Suppressor macrophage treated with lipopolysaccharide for 1 hour (primary cell): ENCODE data around the gene CACNA2D4.
A peak's percentile ranks its signal among the peaks of the same experiment; 100 is the strongest.
"Not testable (repeated sequence)": the region's sequence is repeated elsewhere in the genome, so short reads cannot be mapped to it uniquely, and the experiment has no call there.

Source experiments
- DNase-seq, 3 donors: peaks; one replicate each; pipeline ENCODE4 v3.0.0-alpha.2; 2020 to 2022

The CACNA2D4 gene

GRCh38 chr12:1829306-1829900 lies 89.0 kb downstream of the CACNA2D4 start:
- no peak for DNase-seq

DNA sequence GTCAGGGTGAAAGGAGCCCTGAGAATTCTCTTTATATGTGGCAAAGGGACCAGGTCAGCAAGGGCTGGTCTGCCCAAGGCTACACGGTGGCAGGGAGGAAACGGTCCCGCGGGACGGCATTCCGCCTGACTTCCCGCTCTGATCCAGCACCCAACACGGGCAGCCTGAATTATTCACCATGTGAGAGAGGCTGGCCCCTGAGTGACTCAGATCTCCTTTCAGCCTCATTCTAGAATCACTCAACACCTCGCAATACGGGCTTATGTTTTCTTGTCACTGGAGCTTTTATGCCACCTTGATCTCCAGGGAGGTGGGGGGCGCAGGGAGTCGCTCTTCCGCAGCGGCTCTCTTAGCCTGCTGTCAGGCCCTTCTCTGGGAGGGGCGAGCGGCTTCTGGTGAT lies 89.6 kb downstream of the CACNA2D4 start:
- DNase-seq: no peak

GRCh38 chr12:1827826-1828805 lies 90.3 kb downstream of the CACNA2D4 start:
- no peak for DNase-seq

DNA sequence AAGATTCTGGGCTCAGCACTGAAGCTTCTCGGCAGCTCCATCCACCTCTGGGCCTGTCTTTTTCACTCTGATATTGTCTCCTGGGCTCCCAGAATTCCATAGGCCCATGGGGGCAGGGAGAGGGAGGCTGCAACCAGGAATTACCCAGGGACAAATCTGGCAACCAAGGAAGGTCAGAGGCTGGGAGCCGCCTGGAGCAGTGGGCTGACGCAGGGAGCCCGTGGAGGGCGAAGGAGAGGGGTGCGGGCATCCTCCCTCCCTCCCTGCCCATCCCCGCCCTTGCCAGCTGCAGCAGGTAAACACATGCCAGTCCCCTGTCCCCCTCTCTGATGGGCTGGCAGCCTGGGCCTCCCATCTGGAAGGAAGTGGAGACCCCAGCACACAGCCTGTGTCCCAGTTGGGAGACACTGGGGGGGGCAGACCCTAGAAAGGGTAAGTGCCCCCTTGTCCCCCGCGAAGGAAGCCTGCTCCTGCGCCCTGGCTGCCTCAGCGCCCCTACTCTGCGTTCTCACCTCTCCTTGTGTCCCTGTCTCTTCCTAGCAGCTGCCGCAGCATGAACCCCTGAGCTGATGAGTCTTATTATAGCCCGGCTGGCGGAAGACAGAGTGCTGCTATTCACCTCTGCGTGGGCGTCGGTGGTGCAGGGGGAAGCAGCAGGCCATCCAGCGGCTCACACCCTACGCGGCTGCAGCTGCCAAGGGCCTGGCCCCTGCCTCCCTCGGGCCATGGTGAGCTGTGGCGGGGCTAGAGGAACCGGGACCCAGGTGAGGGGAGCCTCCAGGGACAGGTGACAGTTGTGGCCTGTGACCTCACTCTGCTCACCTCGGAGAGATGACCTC lies 91.4 kb downstream of the CACNA2D4 start:
- no peak for DNase-seq

DNA sequence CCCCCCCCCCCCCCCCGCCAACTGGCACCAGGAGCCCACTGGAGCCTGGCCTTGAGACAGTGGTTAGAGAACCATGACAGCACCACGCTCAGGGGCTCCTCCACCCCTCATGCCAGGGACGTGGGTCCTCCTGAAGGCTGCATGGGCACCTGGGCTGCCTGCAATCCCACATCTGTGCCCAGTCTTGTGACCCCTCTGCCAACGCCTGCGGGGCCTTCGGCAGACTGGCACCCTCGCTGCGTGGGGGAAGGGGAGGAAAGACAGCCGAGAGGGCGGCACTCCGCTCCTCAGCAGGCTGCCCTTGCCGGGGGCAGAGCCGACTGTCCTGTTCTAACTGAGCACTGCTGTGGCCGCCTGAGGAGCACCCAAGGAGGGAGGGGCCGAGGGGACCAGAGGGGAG lies 92.1 kb downstream of the CACNA2D4 start:
- DNase-seq: no peak

- no peak for DNase-seq
Observed at GRCh38 chr12:1825382-1826102, 92.9 kb downstream of the CACNA2D4 start.

GRCh38 chr12:1823237-1823636 lies 95.2 kb downstream of the CACNA2D4 start:
- no peak for DNase-seq

DNA sequence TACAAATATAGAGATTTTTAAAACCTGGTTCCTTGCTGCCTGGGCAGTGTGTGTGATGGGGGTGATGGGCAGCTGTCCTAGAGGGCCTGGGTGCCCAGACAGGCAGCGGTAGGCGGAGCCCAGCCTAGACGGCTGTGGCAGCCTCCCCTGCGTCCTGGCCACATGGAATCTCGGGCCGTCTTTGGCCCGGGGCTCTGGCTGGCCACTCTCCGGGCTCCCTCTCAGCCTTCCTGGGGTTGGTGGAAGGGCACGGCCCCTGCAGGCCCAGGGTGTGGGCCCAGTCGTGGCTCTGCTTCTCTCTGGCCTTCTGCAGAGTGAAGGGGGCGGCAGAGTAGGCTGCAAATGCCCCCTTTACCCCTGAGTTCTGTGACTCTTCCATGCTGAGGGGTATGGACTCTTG lies 95.8 kb downstream of the CACNA2D4 start:
- no peak for DNase-seq

- DNase-seq: peak; percentile 52 to 81 (median 62)
Observed at GRCh38 chr12:1821805-1822204, 96.6 kb downstream of the CACNA2D4 start.

- DNase-seq: no peak
Observed at GRCh38 chr12:1820896-1821291, 97.6 kb downstream of the CACNA2D4 start.

GRCh38 chr12:1820191-1820895 lies 98.1 kb downstream of the CACNA2D4 start, which contains the start of gene LRTM2:
TSS of gene LRTM2 (plus strand) at chr12:1820565. CDS start at chr12:1828149, 7,584 bp downstream.
- peak in 1 of 3 donors; percentile 32 for DNase-seq

DNA sequence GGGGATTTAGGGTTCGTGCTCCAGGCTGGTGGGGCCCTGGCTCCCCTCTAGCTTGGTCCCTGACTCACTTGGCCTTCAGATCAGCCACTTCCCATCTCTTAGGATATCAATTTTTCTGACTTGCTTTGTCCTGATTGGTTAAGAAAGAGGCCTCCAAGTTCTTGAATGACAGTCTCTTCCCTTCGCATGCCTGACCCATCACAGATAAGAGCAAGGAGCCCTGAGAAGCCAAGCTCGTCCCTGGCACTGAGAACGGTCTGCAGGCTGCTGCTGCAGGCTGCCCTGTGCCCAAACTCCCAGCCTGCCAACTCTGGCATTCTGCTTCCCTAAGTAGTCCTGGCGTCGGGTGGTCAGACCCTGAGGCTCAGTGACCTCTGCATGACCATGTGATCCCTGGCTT lies 98.9 kb downstream of the CACNA2D4 start:
- DNase-seq: no peak

DNA sequence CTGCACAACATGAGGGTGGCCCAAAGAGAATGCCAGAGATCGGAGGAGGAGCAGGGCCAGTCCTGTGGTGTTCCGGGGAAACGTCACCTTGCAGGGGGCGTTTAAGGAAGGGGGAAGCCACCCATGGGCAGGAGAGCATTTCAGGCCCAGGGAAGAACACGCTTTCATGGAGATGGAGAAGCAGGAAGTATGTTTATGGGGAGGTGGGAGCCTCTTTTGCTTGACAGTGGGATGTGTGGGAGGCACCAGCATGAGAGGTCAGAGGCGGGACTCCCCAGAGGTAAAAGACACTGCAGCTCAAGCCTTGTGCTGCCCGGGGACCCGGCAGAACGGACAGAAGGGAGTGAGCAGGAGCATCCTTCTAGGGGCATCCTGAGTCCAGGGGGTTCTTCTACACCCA lies 99.4 kb downstream of the CACNA2D4 start:
- peak in 1 of 3 donors; percentile 16 for DNase-seq

GRCh38 chr12:1817928-1818327 lies 100.5 kb downstream of the CACNA2D4 start:
- DNase-seq: not testable (repeated sequence)

GRCh38 chr12:1816730-1817348 lies 101.6 kb downstream of the CACNA2D4 start:
- DNase-seq: no peak

DNA sequence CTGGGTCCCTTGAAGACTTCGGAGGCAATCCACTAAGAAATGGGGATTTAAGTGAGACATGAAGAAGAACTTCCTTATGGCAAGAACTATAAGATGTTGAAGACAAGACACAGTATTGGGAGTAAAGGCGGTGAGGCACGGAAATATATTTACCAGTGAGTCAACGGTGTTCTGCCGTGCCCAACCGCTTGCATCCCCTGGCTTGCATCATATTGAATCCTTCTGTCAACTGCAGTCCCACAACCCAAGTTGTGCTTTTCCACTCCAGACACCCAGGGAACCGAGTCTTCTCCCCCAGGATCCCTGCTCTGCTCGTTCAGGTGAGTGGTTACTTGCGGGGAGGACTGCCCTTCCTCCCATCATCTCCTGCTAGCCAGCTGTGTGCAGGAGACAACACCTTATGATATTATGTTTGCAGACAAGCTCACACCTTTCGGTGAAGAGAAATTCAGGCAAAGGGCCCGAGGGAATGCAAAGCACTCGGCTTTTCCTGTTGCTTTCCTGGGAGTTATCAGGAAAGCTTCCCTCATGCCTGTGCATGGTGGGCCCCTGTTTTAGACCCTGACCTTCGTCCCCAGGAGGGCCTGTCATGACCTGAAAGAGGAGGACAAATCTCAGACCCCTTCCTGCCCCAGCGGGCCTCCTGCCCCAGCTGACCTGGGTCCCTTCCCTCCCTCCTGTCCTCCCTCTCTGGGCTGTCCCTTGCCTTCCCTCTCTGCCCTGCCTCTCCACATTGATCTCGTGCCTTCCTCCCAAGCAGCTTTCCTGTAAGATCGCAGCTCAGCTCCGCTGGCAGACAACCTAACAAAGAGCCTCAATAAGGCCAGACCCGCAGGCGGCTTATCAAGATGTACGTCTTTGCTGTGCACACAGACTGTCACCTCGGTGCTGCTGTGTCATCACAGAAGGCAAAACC lies 102.4 kb downstream of the CACNA2D4 start:
- DNase-seq: peak in 2 of 3 donors; percentile 39 to 47

GRCh38 chr12:1815108-1815507 lies 103.3 kb downstream of the CACNA2D4 start:
- DNase-seq: no peak

GRCh38 chr12:1814266-1814665 lies 104.2 kb downstream of the CACNA2D4 start:
- no peak for DNase-seq

DNA sequence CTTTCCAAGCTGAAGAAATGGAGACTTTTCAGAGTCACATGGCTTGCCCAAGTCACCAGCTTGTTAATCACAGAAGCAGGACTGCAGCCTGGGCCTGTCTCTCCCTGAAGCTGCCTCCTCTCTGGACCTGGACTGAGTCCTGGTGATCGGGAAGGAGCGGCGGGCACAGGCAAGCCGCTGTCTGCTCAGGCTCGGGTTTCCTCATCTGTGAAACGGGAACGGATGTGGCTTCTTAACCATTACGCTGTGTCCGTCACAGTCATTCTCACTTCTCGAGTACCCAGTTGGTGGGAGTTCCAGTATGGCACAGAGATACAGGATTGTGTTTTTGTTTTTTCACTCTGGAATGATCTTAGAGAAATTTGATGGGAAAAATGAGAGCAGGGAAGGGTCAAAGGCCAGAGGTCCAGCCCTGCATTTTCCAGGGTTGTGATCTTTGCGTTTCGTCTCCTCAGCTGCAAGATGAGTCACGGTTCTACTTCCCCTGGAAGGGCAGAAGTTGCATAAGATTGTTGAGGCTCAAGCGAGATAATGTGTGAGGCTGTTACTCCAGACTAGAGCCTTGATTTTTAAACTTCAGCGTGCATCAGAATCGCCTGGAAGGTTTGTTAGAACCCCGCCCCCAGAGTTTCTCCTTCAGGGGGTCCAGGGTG lies 105.7 kb downstream of the CACNA2D4 start:
- DNase-seq: peak; percentile 87 to 94 (median 93)

- no peak for DNase-seq
Observed at GRCh38 chr12:1811948-1812291, 106.5 kb downstream of the CACNA2D4 start.
